RWPE1 (cell line): ENCODE measurements around the gene CSN2.
"Not testable (repeated sequence)": the region's sequence is repeated elsewhere in the genome, so short reads cannot be mapped to it uniquely, and the experiment has no call there.

ENCODE experiments used
- CTCF ChIA-PET: fragments of 350-600 bp; sonication (Branson Sonifier 250); formaldehyde crosslinking; extraction: SDS; loops from one replicate; lab custom pipeline; 2021; lab: Yijun Ruan, JAX
- POLR2A ChIA-PET: fragments of 400-600 bp; formaldehyde crosslinking; extraction: SDS; loops from one replicate; lab custom pipeline; 2020; ENCODE audit warnings: antibody characterized with exemption; ENCODE audit not compliant: low non-redundant PET; lab: Yijun Ruan, JAX
- DNase-seq: peaks from one replicate; pipeline ENCODE4 v3.0.0; 2012; ENCODE audit warnings: low spot score
- H3K27ac ChIP-seq: fragments of 450-650 bp; 2 replicates; pipeline ENCODE4 v1.5.1; 2017
- TF ChIP-seq, protein P1 (sequence below): fragments of 450-650 bp; conservative IDR thresholded peaks from 2 replicates; pipeline ENCODE4 v1.5.1; 2017; ENCODE audit warnings: low read depth, mild to moderate bottlenecking

Gene CSN2

DNA sequence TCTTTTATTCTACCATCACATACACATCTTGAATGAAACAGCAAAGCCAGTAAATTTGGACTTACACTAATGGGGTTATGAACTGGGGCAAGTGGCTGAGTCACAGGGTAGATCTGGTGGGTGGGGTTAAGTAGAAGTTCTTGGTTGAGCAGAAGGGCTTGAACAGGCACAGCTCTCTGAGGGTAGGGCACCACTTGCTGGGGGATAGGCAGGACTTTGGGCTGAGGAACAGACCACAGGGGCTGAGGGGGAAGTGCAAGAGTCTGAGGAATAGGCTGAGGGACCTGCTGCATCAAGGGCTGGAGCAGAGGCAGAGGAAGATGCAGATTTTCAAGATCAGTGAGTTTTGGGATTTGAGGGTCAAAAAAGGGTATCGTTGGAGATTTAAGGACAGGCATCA is 8.3 kb downstream of the CSN2 start:
- CTCF ChIA-PET, result no interaction called here
- TF ChIP-seq, protein P1, sequence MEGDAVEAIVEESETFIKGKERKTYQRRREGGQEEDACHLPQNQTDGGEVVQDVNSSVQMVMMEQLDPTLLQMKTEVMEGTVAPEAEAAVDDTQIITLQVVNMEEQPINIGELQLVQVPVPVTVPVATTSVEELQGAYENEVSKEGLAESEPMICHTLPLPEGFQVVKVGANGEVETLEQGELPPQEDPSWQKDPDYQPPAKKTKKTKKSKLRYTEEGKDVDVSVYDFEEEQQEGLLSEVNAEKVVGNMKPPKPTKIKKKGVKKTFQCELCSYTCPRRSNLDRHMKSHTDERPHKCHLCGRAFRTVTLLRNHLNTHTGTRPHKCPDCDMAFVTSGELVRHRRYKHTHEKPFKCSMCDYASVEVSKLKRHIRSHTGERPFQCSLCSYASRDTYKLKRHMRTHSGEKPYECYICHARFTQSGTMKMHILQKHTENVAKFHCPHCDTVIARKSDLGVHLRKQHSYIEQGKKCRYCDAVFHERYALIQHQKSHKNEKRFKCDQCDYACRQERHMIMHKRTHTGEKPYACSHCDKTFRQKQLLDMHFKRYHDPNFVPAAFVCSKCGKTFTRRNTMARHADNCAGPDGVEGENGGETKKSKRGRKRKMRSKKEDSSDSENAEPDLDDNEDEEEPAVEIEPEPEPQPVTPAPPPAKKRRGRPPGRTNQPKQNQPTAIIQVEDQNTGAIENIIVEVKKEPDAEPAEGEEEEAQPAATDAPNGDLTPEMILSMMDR, result no peak
- DNase-seq, result no peak
- H3K27ac ChIP-seq, result no peak overlapping the region
- POLR2A ChIA-PET, result no interaction called here

DNA sequence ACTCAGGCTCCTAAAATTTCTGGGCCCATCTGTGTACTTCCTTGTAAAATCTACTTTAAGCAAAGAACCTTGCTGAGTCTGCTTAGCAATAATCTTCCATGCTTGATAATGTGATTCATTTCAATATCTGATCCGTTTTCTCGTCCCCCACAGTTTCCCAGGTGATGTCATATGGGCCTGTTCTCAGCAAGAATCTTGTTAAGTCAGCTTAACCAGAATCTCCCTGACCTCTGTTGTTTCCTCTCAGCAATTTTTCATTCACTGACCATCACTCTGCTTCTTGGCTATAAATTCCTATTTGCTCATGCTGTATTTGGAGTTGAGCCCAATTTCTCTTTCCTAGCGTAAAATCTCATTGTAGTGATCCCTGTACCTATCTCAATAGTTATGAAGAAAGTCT is 13.9 kb downstream of the CSN2 start:
- TF ChIP-seq, protein P1, result no peak
- no peak overlapping the region for H3K27ac ChIP-seq
- ChIA-PET CTCF (no interaction called here), POLR2A (no interaction called here)
- no peak for DNase-seq

DNA sequence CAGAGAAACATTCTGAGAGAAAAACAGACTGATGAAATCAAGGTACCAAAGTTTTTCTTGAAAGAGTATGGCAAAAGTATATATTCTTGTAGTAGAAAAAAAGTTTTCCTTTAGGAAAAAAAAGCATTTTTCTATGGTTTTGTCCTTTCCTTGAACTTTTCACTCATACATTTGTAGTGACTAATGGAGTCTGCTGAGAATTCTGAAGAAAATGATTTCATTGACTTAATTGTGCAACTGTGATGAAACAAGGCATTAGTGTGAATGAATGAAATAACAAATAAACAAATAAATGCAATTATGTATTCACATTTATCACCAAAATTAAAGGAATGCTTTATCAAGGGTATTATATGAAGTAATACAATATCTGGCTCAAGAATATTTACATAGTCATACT is 29.0 kb downstream of the CSN2 start:
- ChIA-PET CTCF (no interaction called here), POLR2A (no interaction called here)
- DNase-seq, result no peak
- TF ChIP-seq, protein P1, result no peak
- H3K27ac ChIP-seq, result no peak overlapping the region

DNA sequence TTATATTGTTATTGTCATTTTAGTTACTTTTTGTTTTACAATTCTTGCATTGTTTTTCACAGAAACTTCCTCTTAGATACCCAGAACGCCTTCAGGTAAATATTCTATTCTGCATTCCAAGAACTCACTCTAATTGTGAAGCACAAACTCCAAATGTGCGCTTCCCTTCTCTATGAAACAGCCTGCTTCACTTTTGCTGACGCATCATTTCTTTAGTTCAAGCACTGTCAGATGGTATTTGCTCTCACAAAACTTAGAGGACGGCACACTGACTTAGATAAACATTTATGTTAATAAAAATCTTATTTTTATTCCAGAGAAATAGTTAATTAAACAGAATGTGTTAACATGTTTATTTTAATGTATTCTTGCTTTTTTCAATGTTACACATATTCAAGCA is 31.4 kb downstream of the CSN2 start:
- DNase-seq, result no peak
- ChIA-PET POLR2A (no interaction called here), CTCF (interaction anchor here (0.7 kb wide), 1 partner anchor 434 kb away, joined by 4 read pairs; no protein-coding TSS in a partner anchor)
- TF ChIP-seq, protein P1, result no peak
- no peak overlapping the region for H3K27ac ChIP-seq

DNA sequence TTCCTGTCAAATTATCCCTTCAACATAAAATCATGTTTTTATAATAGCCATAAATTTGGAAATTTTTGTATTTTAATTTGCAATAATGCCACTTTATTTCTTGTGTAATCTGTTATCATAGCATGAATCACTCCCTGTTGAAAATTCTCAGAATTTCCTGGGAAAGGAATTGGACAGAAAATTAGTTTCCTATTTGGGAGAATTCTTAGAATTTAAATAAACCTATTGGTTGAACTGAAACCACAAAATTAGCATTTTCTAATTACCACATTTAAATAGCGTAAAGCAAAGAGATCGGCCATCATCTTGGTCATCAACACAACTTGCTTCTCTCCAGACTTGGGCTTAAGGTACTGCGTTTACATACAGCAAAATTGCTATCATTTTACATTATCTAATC is 34.8 kb downstream of the CSN2 start, which contains the start of gene CSN1S1:
Gene CSN1S1, plus strand, starts transcription at position 301 of the 400 bp plus-strand sequence. CDS start 1,488 bp downstream, outside the sequence.
- POLR2A ChIA-PET, result no interaction called here
- CTCF ChIA-PET, result no interaction called here
- no peak for DNase-seq
- TF ChIP-seq, protein P1, result no peak
- no peak within 1 kb of the TSS for H3K27ac ChIP-seq

DNA sequence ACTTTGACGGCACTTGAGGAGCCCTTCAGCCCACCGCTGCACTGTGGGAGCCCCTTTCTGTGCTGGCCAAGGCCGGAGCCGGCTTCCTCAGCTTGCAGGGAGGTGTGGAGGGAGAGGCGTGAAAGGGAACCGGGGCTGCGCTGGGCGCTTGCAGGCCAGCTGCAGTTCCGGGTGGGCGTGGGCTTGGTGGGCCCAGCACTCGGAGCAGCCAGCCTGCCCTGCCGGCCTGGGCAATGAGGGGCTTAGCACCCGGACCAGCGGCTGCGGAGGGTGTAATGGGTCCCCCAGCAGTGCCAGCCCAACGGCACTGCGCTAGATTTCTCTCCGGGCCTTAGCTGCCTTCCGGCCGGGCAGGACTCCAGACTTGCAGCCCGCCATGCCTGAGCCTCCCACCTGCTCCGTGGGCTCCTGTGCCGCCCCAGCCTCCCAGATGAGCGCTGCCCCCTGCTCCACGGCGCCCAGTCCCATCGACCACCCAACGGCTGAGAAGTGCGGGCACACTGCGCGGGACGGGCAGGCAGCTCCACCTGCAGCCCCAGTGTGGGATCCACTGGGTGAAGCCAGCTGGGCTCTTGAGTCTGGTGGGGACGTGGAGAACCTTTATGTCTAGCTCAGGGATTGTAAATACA is 41.6 kb downstream of the CSN2 start:
- CTCF ChIA-PET, H3K27ac ChIP-seq, POLR2A ChIA-PET, DNase-seq: not testable (repeated sequence)

DNA sequence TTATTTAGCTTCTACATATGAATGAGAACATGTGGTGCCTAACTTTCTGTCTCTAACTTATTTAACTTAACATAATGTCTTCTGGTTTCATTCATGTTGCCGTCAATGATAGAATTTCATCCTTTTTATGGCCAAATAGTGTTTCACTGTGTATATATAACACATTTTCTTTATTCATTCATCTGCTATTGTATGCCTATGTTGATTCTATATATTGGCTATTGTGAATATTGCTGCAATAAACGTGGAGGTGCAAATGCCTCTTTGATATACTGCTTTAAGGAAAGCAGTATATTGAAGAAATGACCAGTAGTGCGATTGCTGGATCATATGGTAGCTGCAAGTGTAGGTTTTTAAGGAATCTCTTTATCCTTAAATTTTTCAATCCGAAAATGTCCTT is 44.7 kb downstream of the CSN2 start:
- no peak overlapping the region for H3K27ac ChIP-seq
- no peak for DNase-seq
- TF ChIP-seq, protein P1, result no peak
- ChIA-PET POLR2A (no interaction called here), CTCF (no interaction called here)
